Psoas muscle (tissue), 8 donors: ENCODE data around the gene JAKMIP1. TPM values are rescaled to one million over a fixed set of nuclear protein-coding genes. Genes with fewer than 3 reads are reported as not detected.

Source experiments
- ATAC-seq, 4 donors: fragments of 200-7000 bp; cut with Tn5 transposase; one replicate each; pipeline ENCODE4 v1.9.1; 2020; ENCODE audit warnings: moderate library complexity in 3 of 4, mild to moderate bottlenecking in 2 of 4
- DNase-seq, 2 donors: peaks; one replicate each; pipeline ENCODE4 v3.0.0-alpha.2; 2020
- H3K27ac ChIP-seq: fragments of 200-600 bp; one replicate; pipeline ENCODE4 v1.8.0; 2022
- H3K27me3 ChIP-seq, 3 donors: fragments of 200-600 bp in 1 of 3; one replicate each; pipeline versions ENCODE4 v1.6.1 to v1.8.0; 2013 to 2022; ENCODE audit warnings: low read length in 2 of 3, mild to moderate bottlenecking in 2 of 3, moderate library complexity in 1 of 3; ENCODE audit not compliant: insufficient read depth in 3 of 3
- H3K36me3 ChIP-seq, 2 donors: fragments of 200-600 bp in 1 of 2; one replicate each; pipeline versions ENCODE4 v1.6.1 to v1.8.0; 2013 to 2022; ENCODE audit warnings: low read depth in 1 of 2, mild to moderate bottlenecking in 1 of 2, moderate library complexity in 1 of 2; ENCODE audit not compliant: insufficient read depth in 1 of 2
- H3K4me1 ChIP-seq: fragments of 200-600 bp; one replicate; pipeline ENCODE4 v1.8.0; 2022
- H3K4me3 ChIP-seq: fragments of 200-600 bp; one replicate; pipeline ENCODE4 v1.8.0; 2022; ENCODE audit warnings: mild to moderate bottlenecking
- H3K9me3 ChIP-seq: fragments of 200-600 bp; one replicate; pipeline ENCODE4 v1.8.0; 2022
- CTCF ChIP-seq: fragments of 200-600 bp; IDR thresholded peaks from one replicate; pipeline ENCODE4 v1.8.0; 2022; ENCODE audit warnings: antibody characterized with exemption
- WGBS, 3 donors: extraction: QIAGEN DNeasy Blood & Tissue Kit; methylation state at CpG; one replicate each; pipeline versions ENCODE4 v1.1.6 to v1.1.7; 2013; 5-methylcytosine and 5-hydroxymethylcytosine counted together
- intact Hi-C, 2 donors: fragments of 100-400 bp; cut with DNase I; formaldehyde crosslinking; loops; one replicate each; pipeline versions ENCODE4 v1.11.0 to v1.14.2; 2022
- polyA plus RNA-seq, 3 donors: library from polyadenylated mRNA; stranded (reverse); fragments of 200-250 nt; gene quantifications; one replicate each; pipeline ENCODE4 v1.2.3, GENCODE V29; 2013
- total RNA-seq, 4 donors: library from RNA; stranded (reverse); fragmentation: NEBNext Ultra II Directional in 2 of 4; extraction: Animal tissue kit (Norgen Biotek cat#: 25700) in 2 of 4; gene quantifications; one replicate each; pipeline versions ENCODE4 v1.2.1 to v1.2.4, GENCODE V29; 2021 to 2023
- donor health status: healthy with polysubstance abuse.
- donor health status: DM: no; HTN: no; CAD: no; lungs with moderate emphysema.
- donor health status: Bipolar disorder and iron deficiency.
- donor health status: healthy.
- donor health status: DM: yes; HTN: yes; CAD: no.
- donor health status: DM: no; HTN: no; CAD: no.
- donor health status: DM: no; HTN: no; CAD: no.
- donor health status: DM: yes; HTN: yes; CAD: no.

The JAKMIP1 gene
- total and polyA plus RNA-seq, 7 donors = 0.04 TPM; not detected in 6

GRCh38 chr4:6017030-6017429 lies 183.3 kb downstream of the JAKMIP1 start:
- DNase-seq = no peak
- intact Hi-C loops = no loop called here
- Histone ChIP-seq H3K27me3 (peaks cover 0 to 18% (median 2%) of the 10 kb centered on the region in 3 donors), H3K27ac (no peak overlapping the region), H3K4me1 (no peaks in the 10 kb centered on the region), H3K4me3 (no peak overlapping the region), H3K9me3 (no peaks in the 10 kb centered on the region), H3K36me3 (no peaks in the 10 kb centered on the region)
- WGBS, 3 donors = 62 to 66% (median 64%) methylated on average over 10 of the region's 10 CpGs
- no peak for TF ChIP-seq CTCF
- no peak for ATAC-seq

GRCh38 chr4:6013564-6013963 lies 186.8 kb downstream of the JAKMIP1 start:
- ATAC-seq (no peak), DNase-seq (no peak)
- Histone ChIP-seq H3K4me3 (no peak overlapping the region), H3K27me3 (peaks cover 2 to 22% (median 3%) of the 10 kb centered on the region in 3 donors), H3K9me3 (no peaks in the 10 kb centered on the region), H3K36me3 (no peaks in the 10 kb centered on the region), H3K4me1 (no peaks in the 10 kb centered on the region), H3K27ac (no peak overlapping the region)
- TF ChIP-seq CTCF = no peak
- 76 to 81% (median 81%) methylated on average over 12 of the region's 12 CpGs for WGBS, 3 donors
- intact Hi-C loops = no loop called here

GRCh38 chr4:6012200-6012599 lies 188.1 kb downstream of the JAKMIP1 start:
- DNase-seq (no peak), ATAC-seq (no peak)
- WGBS, 3 donors = 67 to 73% (median 70%) methylated on average over 5 of the region's 5 CpGs
- Histone ChIP-seq H3K4me3 (no peak overlapping the region), H3K9me3 (no peaks in the 10 kb centered on the region), H3K27ac (no peak overlapping the region), H3K36me3 (no peaks in the 10 kb centered on the region), H3K4me1 (no peaks in the 10 kb centered on the region), H3K27me3 (peaks cover 2 to 34% (median 3%) of the 10 kb centered on the region in 3 donors)
- intact Hi-C loops = no loop called here
- TF ChIP-seq CTCF = no peak

GRCh38 chr4:6011686-6012085 lies 188.7 kb downstream of the JAKMIP1 start:
- no peak for DNase-seq
- Histone ChIP-seq H3K4me3 (no peak overlapping the region), H3K4me1 (no peaks in the 10 kb centered on the region), H3K9me3 (no peaks in the 10 kb centered on the region), H3K36me3 (no peaks in the 10 kb centered on the region), H3K27me3 (peaks cover 2 to 34% (median 3%) of the 10 kb centered on the region in 3 donors), H3K27ac (no peak overlapping the region)
- no peak for TF ChIP-seq CTCF
- intact Hi-C loops = no loop called here
- 13 to 18% (median 16%) methylated on average over 8 of the region's 8 CpGs for WGBS, 3 donors
- ATAC-seq = no peak

- Histone ChIP-seq H3K4me3 (no peak overlapping the region), H3K27me3 (peaks cover 2 to 35% (median 3%) of the 10 kb centered on the region in 3 donors), H3K36me3 (no peaks in the 10 kb centered on the region), H3K4me1 (no peaks in the 10 kb centered on the region), H3K27ac (no peak overlapping the region), H3K9me3 (no peaks in the 10 kb centered on the region)
- intact Hi-C loops = no loop called here
- TF ChIP-seq CTCF = no peak
- ATAC-seq (no peak), DNase-seq (no peak)
- 49 to 62% (median 57%) methylated on average over 11 to 12 of the region's 12 CpGs for WGBS, 3 donors
Measured at GRCh38 chr4:6011271-6011671, 189.1 kb downstream of the JAKMIP1 start.
